ENCODE measurements around the gene MRPL44. TPM values are rescaled to one million over a fixed set of nuclear protein-coding genes. Genes with fewer than 3 reads are reported as not detected.

Gene MRPL44
- polyA plus RNA-seq (2012; ENCODE audit: insufficient read depth, insufficient read length, low read depth), result 60.9 TPM

- peak; percentile 97 for DNase-seq
- TF ChIP-seq CTCF (IDR thresholded peaks at IDR 0.05; ENCODE audit: low read depth, low read length), result no peak
- Histone ChIP-seq H3K4me1 (peaks cover 4% of the 10 kb centered on the region), H3K4me3 (ENCODE audit: low read depth, low read length) (peak within 1 kb of the TSS; percentile 73), H3K9me3 (no peaks in the 10 kb centered on the region), H3K27me3 (no peaks in the 10 kb centered on the region), H3K36me3 (peaks cover 30% of the 10 kb centered on the region)
These were observed at the start of gene MRPL44 for GRCh38 chr2:223957092-223957851. Gene MRPL44, plus strand, starts transcription at chr2:223957463. Its CDS starts 10 bp downstream, at chr2:223957473.

- no peak for TF ChIP-seq CTCF (IDR thresholded peaks at IDR 0.05; ENCODE audit: low read depth, low read length)
- Histone ChIP-seq H3K4me1 (no peaks in the 10 kb centered on the region), H3K36me3 (no peaks in the 10 kb centered on the region), H3K27me3 (no peaks in the 10 kb centered on the region), H3K9me3 (no peaks in the 10 kb centered on the region), H3K4me3 (ENCODE audit: low read depth, low read length) (no peak overlapping the region)
- no peak for DNase-seq
These were observed 48.8 kb upstream of the MRPL44 start for GRCh38 chr2:223908304-223908998.

- Histone ChIP-seq H3K4me3 (ENCODE audit: low read depth, low read length) (no peak overlapping the region), H3K4me1 (no peaks in the 10 kb centered on the region), H3K9me3 (no peaks in the 10 kb centered on the region), H3K36me3 (no peaks in the 10 kb centered on the region), H3K27me3 (no peaks in the 10 kb centered on the region)
- no peak for TF ChIP-seq CTCF (IDR thresholded peaks at IDR 0.05; ENCODE audit: low read depth, low read length)
- no peak for DNase-seq
These were observed 48.1 kb upstream of the MRPL44 start for GRCh38 chr2:223909001-223909741.

- no peaks in the 10 kb centered on the region; the same call in 1 of the 2 replicates for H3K36me3 ChIP-seq
- DNase-seq, result no peak
- H3K9me3 ChIP-seq, result no peaks in the 10 kb centered on the region
- H3K4me1 ChIP-seq, result no peaks in the 10 kb centered on the region
- TF ChIP-seq CTCF (IDR thresholded peaks at IDR 0.05; ENCODE audit: low read depth, low read length), result no peak
- H3K27me3 ChIP-seq, result no peaks in the 10 kb centered on the region
- H3K4me3 ChIP-seq (ENCODE audit: low read depth, low read length), result no peak overlapping the region
These were observed 42.9 kb upstream of the MRPL44 start for GRCh38 chr2:223914324-223914723.

- Histone ChIP-seq H3K4me1 (no peaks in the 10 kb centered on the region), H3K36me3 (no peaks in the 10 kb centered on the region; the same call in 1 of the 2 replicates), H3K4me3 (ENCODE audit: low read depth, low read length) (no peak overlapping the region), H3K27me3 (no peaks in the 10 kb centered on the region), H3K9me3 (no peaks in the 10 kb centered on the region)
- DNase-seq, result no peak
- TF ChIP-seq CTCF (IDR thresholded peaks at IDR 0.05; ENCODE audit: low read depth, low read length), result no peak
These were observed 42.2 kb upstream of the MRPL44 start for GRCh38 chr2:223915071-223915470.

Measured in BE2C (cell line).